Nephron (organoid): ENCODE data around the gene TMEM145.
A peak's percentile ranks its signal among the peaks of the same experiment; 100 is the strongest.

Source experiments
- H3K27ac Mint-ChIP-seq, 3 experiments: 2 replicates each; pipeline ENCODE4 v1.8.0; 2020; ENCODE audit warnings: mixed read lengths in 3 of 3, mild to moderate bottlenecking in 2 of 3, moderate library complexity in 1 of 3
- H3K27me3 Mint-ChIP-seq: 2 replicates; pipeline ENCODE4 v1.8.0; 2021; ENCODE audit warnings: low read depth, mild to moderate bottlenecking, moderate library complexity, mixed read lengths
- H3K36me3 Mint-ChIP-seq: 2 replicates; pipeline ENCODE4 v1.8.0; 2020; ENCODE audit warnings: low read depth, mixed read lengths
- H3K4me1 Mint-ChIP-seq: 2 replicates; pipeline ENCODE4 v1.8.0; 2020; ENCODE audit warnings: mixed read lengths
- H3K4me3 Mint-ChIP-seq, 3 experiments: 2 replicates each; pipeline ENCODE4 v1.8.0; 2020; ENCODE audit warnings: mild to moderate bottlenecking in 3 of 3, mixed read lengths in 3 of 3, moderate library complexity in 2 of 3
- H3K9me3 Mint-ChIP-seq: 2 replicates; pipeline ENCODE4 v1.8.0; 2020; ENCODE audit warnings: mixed read lengths
- CTCF ChIP-seq, 3 experiments: fragments of 200-600 bp; sonication (generic); IDR thresholded peaks; one replicate each; pipeline ENCODE4 v1.5.0; 2021; ENCODE audit warnings: antibody characterized with exemption in 3 of 3; ENCODE audit not compliant: unreplicated experiment in 3 of 3

The TMEM145 gene

GRCh38 chr19:42323852-42324654 is 10.9 kb downstream of the TMEM145 start:
- H3K27me3 Mint-ChIP-seq, result peaks cover 56% of the 10 kb centered on the region
- H3K27ac Mint-ChIP-seq, result no peak overlapping the region
- no peak overlapping the region for H3K4me3 Mint-ChIP-seq
- peaks cover 32% of the 10 kb centered on the region for H3K4me1 Mint-ChIP-seq
- peaks cover 4% of the 10 kb centered on the region for H3K9me3 Mint-ChIP-seq
- no peak for TF ChIP-seq CTCF (IDR thresholded peaks at IDR 0.05; ENCODE audit: unreplicated experiment in 3 of 3)
- H3K36me3 Mint-ChIP-seq, result no peaks in the 10 kb centered on the region

- Mint-ChIP-seq H3K36me3 (no peaks in the 10 kb centered on the region), H3K4me3 (peak overlapping the region; percentile 84 to 95 (median 94)), H3K9me3 (peaks cover 4% of the 10 kb centered on the region), H3K4me1 (peaks cover 37% of the 10 kb centered on the region), H3K27ac (peak overlapping the region in 1 of 3 experiments; percentile 2), H3K27me3 (peaks cover 54% of the 10 kb centered on the region)
- TF ChIP-seq CTCF (IDR thresholded peaks at IDR 0.05; ENCODE audit: unreplicated experiment in 3 of 3), result peak in 2 of 3 experiments; percentile 78 to 93
These were observed 11.7 kb downstream of the TMEM145 start for GRCh38 chr19:42324655-42325307.

GRCh38 chr19:42325308-42325895 is 12.3 kb downstream of the TMEM145 start, which contains the start of gene MEGF8:
MEGF8 (plus strand) TSS chr19:42325635; CDS start chr19:42326244, 609 bp downstream.
- peak within 1 kb of the TSS in 2 of 3 experiments; percentile 2 to 51 for H3K27ac Mint-ChIP-seq

GRCh38 chr19:42325896-42326771 is 13.0 kb downstream of the TMEM145 start:
- Mint-ChIP-seq H3K9me3 (peaks cover 4% of the 10 kb centered on the region), H3K27me3 (peaks cover 40% of the 10 kb centered on the region), H3K4me3 (peak overlapping the region; percentile 84 to 95 (median 94)), H3K36me3 (no peaks in the 10 kb centered on the region), H3K4me1 (peaks cover 46% of the 10 kb centered on the region), H3K27ac (peak overlapping the region in 1 of 3 experiments; percentile 51)
- no peak for TF ChIP-seq CTCF (IDR thresholded peaks at IDR 0.05; ENCODE audit: unreplicated experiment in 3 of 3)

More at GRCh38 chr19:42325308-42325895, 12.3 kb downstream of the TMEM145 start, which contains the start of gene MEGF8:
- peaks cover 4% of the 10 kb centered on the region for H3K9me3 Mint-ChIP-seq
- TF ChIP-seq CTCF (IDR thresholded peaks at IDR 0.05; ENCODE audit: unreplicated experiment in 3 of 3), result peak in 1 of 3 experiments; percentile 85
- peaks cover 48% of the 10 kb centered on the region for H3K27me3 Mint-ChIP-seq
- H3K36me3 Mint-ChIP-seq, result no peaks in the 10 kb centered on the region
- H3K4me1 Mint-ChIP-seq, result peaks cover 43% of the 10 kb centered on the region
- H3K4me3 Mint-ChIP-seq, result peak within 1 kb of the TSS; percentile 84 to 95 (median 94)

GRCh38 chr19:42326969-42327368 is 13.9 kb downstream of the TMEM145 start:
- peaks cover 32% of the 10 kb centered on the region for H3K27me3 Mint-ChIP-seq
- H3K4me1 Mint-ChIP-seq, result peaks cover 46% of the 10 kb centered on the region
- TF ChIP-seq CTCF (IDR thresholded peaks at IDR 0.05; ENCODE audit: unreplicated experiment in 3 of 3), result no peak
- H3K36me3 Mint-ChIP-seq, result no peaks in the 10 kb centered on the region
- H3K9me3 Mint-ChIP-seq, result peaks cover 4% of the 10 kb centered on the region
- peak overlapping the region; percentile 84 to 95 (median 94) for H3K4me3 Mint-ChIP-seq
- H3K27ac Mint-ChIP-seq, result peak overlapping the region in 1 of 3 experiments; percentile 13
